Endothelial cell of umbilical vein (primary cell): Measurements from ENCODE around the gene FAM118A. TPM values are rescaled to one million over a fixed set of nuclear protein-coding genes. Genes with fewer than 3 reads are reported as not detected.
A peak's percentile ranks its signal among the peaks of the same experiment; 100 is the strongest.

Experiments
- BruUV-seq: library from RNA; stranded (reverse); fragments of 400-500 nt; replicated peaks from 2 replicates; lab custom pipeline; 2021; lab: Mats Ljungman, UMichigan
- CTCF ChIA-PET: fragments of 300-600, 350-600 bp; sonication (Branson Sonifier 250); formaldehyde crosslinking; loops from one replicate; lab custom pipeline; 2021; ENCODE audit warnings: antibody characterized with exemption, inconsistent platforms; lab: Charles Lee
- POLR2A ChIA-PET: fragments of 300-600, 350-600 bp; sonication (Branson Sonifier 250); formaldehyde crosslinking; loops from one replicate; lab custom pipeline; 2021; ENCODE audit warnings: antibody characterized with exemption, inconsistent platforms; lab: Charles Lee
- DNase-seq: peaks from one replicate; pipeline ENCODE4 v3.0.0-alpha.2; 2011; ENCODE audit warnings: low read depth, low spot score
- FAIRE-seq: peaks from 2 replicates; lab custom pipeline; 2011; peaks lifted over from hg19 to GRCh38; lab: Jason Lieb, UNC
- H2AFZ ChIP-seq: 2 replicates; pipeline ENCODE4 v1.6.0; 2012; ENCODE audit warnings: low read depth, low read length, control low read depth, inconsistent platforms
- H3K27ac ChIP-seq: 2 replicates; pipeline ENCODE4 v1.5.1; 2011; ENCODE audit warnings: low read depth, mild to moderate bottlenecking, control low read depth, low read length, moderate library complexity; ENCODE audit not compliant: insufficient read depth
- H3K27me3 ChIP-seq, 2 experiments: 2 replicates each; pipeline versions ENCODE4 v1.6.0 to v1.6.1; 2011; ENCODE audit warnings: low read length in 2 of 2, mixed read lengths in 1 of 2; ENCODE audit not compliant: control insufficient read depth in 2 of 2, insufficient read depth in 2 of 2
- H3K36me3 ChIP-seq, 2 experiments: 2 replicates in 1 of 2; 3 replicates in 1 of 2; pipeline ENCODE4 v1.5.1; 2011; ENCODE audit warnings: low read length in 2 of 2, mild to moderate bottlenecking in 1 of 2, moderate library complexity in 1 of 2; ENCODE audit not compliant: control insufficient read depth in 2 of 2, insufficient read depth in 2 of 2; ENCODE audit errors: extremely low read depth in 1 of 2
- H3K4me1 ChIP-seq: 3 replicates; pipeline ENCODE4 v1.5.1; 2011; ENCODE audit warnings: mild to moderate bottlenecking, low read length; ENCODE audit not compliant: control insufficient read depth, insufficient read depth; ENCODE audit errors: extremely low read depth
- H3K4me2 ChIP-seq: 2 replicates; pipeline ENCODE4 v1.6.1; 2011; ENCODE audit warnings: low read length, control low read depth, mixed read lengths; ENCODE audit not compliant: insufficient read depth
- H3K4me3 ChIP-seq, 3 experiments: fragments of 200-600 bp in 1 of 3; sonication (generic), shearing (Covaris generic) in 1 of 3; replicated peaks in 1 of 3; 2 replicates each; pipeline ENCODE4 v1.5.1; 2011 to 2016; ENCODE audit warnings: control low read depth in 3 of 3, low read length in 3 of 3, mild to moderate bottlenecking in 2 of 3, inconsistent platforms in 1 of 3, low read depth in 1 of 3, moderate library complexity in 1 of 3; ENCODE audit not compliant: insufficient read depth in 1 of 3
- H3K79me2 ChIP-seq: 2 replicates; pipeline ENCODE4 v1.6.0; 2012; ENCODE audit warnings: low read length, inconsistent platforms; ENCODE audit not compliant: control insufficient read depth, insufficient read depth
- H3K9ac ChIP-seq: replicated peaks from 2 replicates; pipeline ENCODE3; 2011; ENCODE audit warnings: low read length, control low read depth; ENCODE audit not compliant: insufficient read depth; ENCODE audit errors: extremely low read depth
- H3K9me1 ChIP-seq: replicated peaks from 3 replicates; pipeline ENCODE4 v1.6.0; 2011; ENCODE audit warnings: mild to moderate bottlenecking, low read length; ENCODE audit not compliant: control insufficient read depth, insufficient read depth; ENCODE audit errors: extremely low read depth
- H3K9me3 ChIP-seq: replicated peaks from 2 replicates; pipeline ENCODE4 v1.5.1; 2012; ENCODE audit warnings: low read length, inconsistent platforms; ENCODE audit not compliant: control insufficient read depth, insufficient read depth
- H4K20me1 ChIP-seq: replicated peaks from 2 replicates; pipeline ENCODE3; 2011; ENCODE audit warnings: mild to moderate bottlenecking, low read length; ENCODE audit not compliant: control insufficient read depth, insufficient read depth; ENCODE audit errors: extremely low read depth
- GATA2 ChIP-seq: IDR thresholded peaks from 2 replicates; pipeline ENCODE4 v1.7.0; 2011; ENCODE audit warnings: low read depth, mild to moderate bottlenecking, moderate library complexity, mixed read lengths, low read length; ENCODE audit not compliant: insufficient read length, insufficient read depth
- JUN ChIP-seq: IDR thresholded peaks from 2 replicates; pipeline ENCODE4 v1.6.1; 2011; ENCODE audit warnings: borderline replicate concordance, low read depth; ENCODE audit not compliant: insufficient read length, insufficient read depth
- MYC ChIP-seq: IDR thresholded peaks from one replicate; pipeline ENCODE4 v1.6.1; 2011; ENCODE audit warnings: mild to moderate bottlenecking, low read depth, low read length
- POLR2A ChIP-seq: IDR thresholded peaks from 2 replicates; pipeline ENCODE4 v1.6.1; 2012; ENCODE audit warnings: low read depth, mild to moderate bottlenecking, control low read depth, low read length
- dilution Hi-C: fragments of 300-500 bp; cut with MboI; formaldehyde crosslinking; loops from one replicate; pipeline ENCODE4 v1.15.0; 2019; ENCODE audit warnings: low sequenced_read_pairs; ENCODE audit not compliant: extremely low pct_ligation_motif_present
- intact Hi-C: fragments of 100-400 bp; cut with micrococcal nuclease; formaldehyde crosslinking; loops from one replicate; pipeline ENCODE4 v1.10.0; 2022
- polyA plus RNA-seq, 4 experiments: library from polyadenylated mRNA; depleted of rRNA in 3 of 4; stranded (reverse) in 3 of 4; unstranded in 1 of 4; fragments of >200 nt; gene quantifications; 2 replicates each; pipeline versions ENCODE4 v1.2.1 to v1.2.3, GENCODE V29; 2011 to 2012; ENCODE audit warnings: missing spikeins in 1 of 4
- total RNA-seq: library from RNA; stranded (reverse); gene quantifications from 2 replicates; pipeline ENCODE4 v1.2.3, GENCODE V29; 2021
- TF ChIP-seq, protein P1 (sequence below): IDR thresholded peaks from 2 replicates; pipeline ENCODE4 v1.6.1; 2011; ENCODE audit not compliant: insufficient read depth, insufficient read length

The FAM118A gene
- total and polyA plus RNA-seq, 2 donors (not counting 3 experiments of a cell fraction or from before 2014, with no cell fraction given), result 20.2 to 25.6 TPM

GRCh38 chr22:45318168-45318557 lies 8.4 kb downstream of the FAM118A start:
- H3K4me1 ChIP-seq, result peaks cover 33% of the 10 kb centered on the region
- ChIA-PET POLR2A (interaction anchor here (0.7 to 1.4 kb wide), 2 partner anchors 10 to 17 kb away, joined by 3 to 4 read pairs; no protein-coding TSS in a partner anchor), CTCF (interaction anchor here (0.7 to 2.6 kb wide), 19 partner anchors 8 to 235 kb away, joined by 3 to 22 read pairs (median 4); partner anchors contain the start of genes RIBC2 and SMC1B)
- dilution Hi-C loops, result no loop called here
- H3K36me3 ChIP-seq, result peaks cover 4 to 8% of the 10 kb centered on the region in 2 experiments
- peak overlapping the region; percentile 80 for H3K4me2 ChIP-seq
- peak overlapping the region; percentile 99 for H3K27ac ChIP-seq
- no peaks in the 10 kb centered on the region for H3K9me3 ChIP-seq
- TF ChIP-seq POLR2A (no peak), JUN (no peak)
- no peaks in the 10 kb centered on the region for H4K20me1 ChIP-seq
- peak overlapping the region; percentile 40 for H2AFZ ChIP-seq
- H3K27me3 ChIP-seq, result no peaks in the 10 kb centered on the region
- intact Hi-C loops, result loop anchor here (1.0 to 10.0 kb wide), 6 partner anchors 9 to 1293 kb away; partner anchors contain the start of genes FAM118A, PARVB, RIBC2 and SMC1B
- H3K79me2 ChIP-seq, result peaks cover 56% of the 10 kb centered on the region
- peak overlapping the region; percentile 96 for H3K9ac ChIP-seq
- FAIRE-seq, result peak; percentile 96
- no TSS peak for BruUV-seq
- peak overlapping the region in 1 of 3 experiments; percentile 44 for H3K4me3 ChIP-seq
- DNase-seq, result peak; percentile 97
- H3K9me1 ChIP-seq, result no peaks in the 10 kb centered on the region

- TSS peak; percentile 60 for BruUV-seq
- dilution Hi-C loops, result no loop called here
- Histone ChIP-seq H3K9me1 (no peaks in the 10 kb centered on the region), H3K9me3 (no peaks in the 10 kb centered on the region), H3K4me1 (peaks cover 30% of the 10 kb centered on the region), H3K79me2 (peaks cover 56% of the 10 kb centered on the region), H3K36me3 (peaks cover 4 to 14% of the 10 kb centered on the region in 2 experiments), H3K4me3 (peak overlapping the region in 1 of 3 experiments; percentile 44), H2AFZ (peak overlapping the region; percentile 40), H4K20me1 (no peaks in the 10 kb centered on the region), H3K27me3 (no peaks in the 10 kb centered on the region), H3K9ac (peak overlapping the region; percentile 96), H3K27ac (peak overlapping the region; percentile 99), H3K4me2 (peak overlapping the region; percentile 80)
- ChIA-PET CTCF (interaction anchor here (0.7 to 2.6 kb wide), 17 partner anchors 8 to 234 kb away, joined by 3 to 22 read pairs (median 4); partner anchors contain the start of genes RIBC2 and SMC1B), POLR2A (interaction anchor here (0.7 to 1.4 kb wide), 2 partner anchors 10 to 16 kb away, joined by 3 to 4 read pairs; no protein-coding TSS in a partner anchor)
- FAIRE-seq, result no peak
- peak; percentile 18 for DNase-seq
- intact Hi-C loops, result loop anchor here (1.0 to 10.0 kb wide), 6 partner anchors 9 to 1294 kb away; partner anchors contain the start of genes FAM118A, PARVB, RIBC2 and SMC1B
- TF ChIP-seq, protein P1, sequence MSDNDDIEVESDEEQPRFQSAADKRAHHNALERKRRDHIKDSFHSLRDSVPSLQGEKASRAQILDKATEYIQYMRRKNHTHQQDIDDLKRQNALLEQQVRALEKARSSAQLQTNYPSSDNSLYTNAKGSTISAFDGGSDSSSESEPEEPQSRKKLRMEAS, result no peak
- TF ChIP-seq GATA2, result no peak
- no peak for TF ChIP-seq MYC
- peak; percentile 24 for TF ChIP-seq JUN
Observed at GRCh38 chr22:45318558-45319323, 9.0 kb downstream of the FAM118A start.
